Panc1 (cell line): ENCODE data around the gene RIT2.

Source experiments
- POLR2AphosphoS5 ChIP-seq: IDR thresholded peaks from 2 replicates; pipeline ENCODE4 v1.6.1; 2012; ENCODE audit warnings: mild to moderate bottlenecking, low read depth, low read length, moderate library complexity
- SIN3A ChIP-seq: IDR thresholded peaks from 2 replicates; pipeline ENCODE4 v1.6.1; 2012; ENCODE audit warnings: low read depth, mild to moderate bottlenecking, low read length, moderate library complexity, borderline replicate concordance; ENCODE audit not compliant: insufficient read depth
- TCF7L2 ChIP-seq: IDR thresholded peaks from 2 replicates; pipeline ENCODE4 v1.6.1; 2011; ENCODE audit warnings: mild to moderate bottlenecking, low read depth, low read length, inconsistent platforms
- TF ChIP-seq, protein P1 (sequence below): fragments of 450-650 bp; IDR thresholded peaks from 2 replicates; pipeline ENCODE4 v1.5.1; 2017; ENCODE audit warnings: mild to moderate bottlenecking
- TF ChIP-seq, protein P2 (sequence below), 2 experiments: IDR thresholded peaks; 2 replicates each; pipeline ENCODE4 v1.6.1; 2011 to 2012; ENCODE audit warnings: low read depth in 2 of 2, control low read depth in 1 of 2, low read length in 1 of 2, mild to moderate bottlenecking in 1 of 2, moderate library complexity in 1 of 2; ENCODE audit not compliant: insufficient read depth in 1 of 2

DNA sequence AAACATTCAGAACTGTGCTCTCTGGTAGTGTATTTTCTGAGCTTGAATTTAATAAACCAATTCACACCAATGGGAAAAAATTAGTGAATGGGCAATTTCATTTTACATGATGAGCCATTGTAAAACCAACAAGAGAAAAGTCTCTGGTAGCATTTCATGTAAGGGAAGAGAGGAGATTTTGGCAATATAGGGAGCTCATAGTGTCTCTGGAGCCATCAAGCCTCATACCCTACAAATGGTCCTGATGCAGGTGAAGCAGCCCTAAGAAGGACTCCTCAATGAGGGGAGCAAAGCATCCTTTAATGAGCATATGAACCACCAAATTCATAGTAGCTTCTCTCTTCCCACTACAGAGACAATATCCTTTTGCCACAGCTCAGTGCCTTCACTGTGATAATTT is 373.0 kb downstream of the RIT2 start:
- no peak for TF ChIP-seq POLR2AphosphoS5
- TF ChIP-seq, protein P1, sequence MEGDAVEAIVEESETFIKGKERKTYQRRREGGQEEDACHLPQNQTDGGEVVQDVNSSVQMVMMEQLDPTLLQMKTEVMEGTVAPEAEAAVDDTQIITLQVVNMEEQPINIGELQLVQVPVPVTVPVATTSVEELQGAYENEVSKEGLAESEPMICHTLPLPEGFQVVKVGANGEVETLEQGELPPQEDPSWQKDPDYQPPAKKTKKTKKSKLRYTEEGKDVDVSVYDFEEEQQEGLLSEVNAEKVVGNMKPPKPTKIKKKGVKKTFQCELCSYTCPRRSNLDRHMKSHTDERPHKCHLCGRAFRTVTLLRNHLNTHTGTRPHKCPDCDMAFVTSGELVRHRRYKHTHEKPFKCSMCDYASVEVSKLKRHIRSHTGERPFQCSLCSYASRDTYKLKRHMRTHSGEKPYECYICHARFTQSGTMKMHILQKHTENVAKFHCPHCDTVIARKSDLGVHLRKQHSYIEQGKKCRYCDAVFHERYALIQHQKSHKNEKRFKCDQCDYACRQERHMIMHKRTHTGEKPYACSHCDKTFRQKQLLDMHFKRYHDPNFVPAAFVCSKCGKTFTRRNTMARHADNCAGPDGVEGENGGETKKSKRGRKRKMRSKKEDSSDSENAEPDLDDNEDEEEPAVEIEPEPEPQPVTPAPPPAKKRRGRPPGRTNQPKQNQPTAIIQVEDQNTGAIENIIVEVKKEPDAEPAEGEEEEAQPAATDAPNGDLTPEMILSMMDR, result no peak
- TF ChIP-seq, protein P2, sequence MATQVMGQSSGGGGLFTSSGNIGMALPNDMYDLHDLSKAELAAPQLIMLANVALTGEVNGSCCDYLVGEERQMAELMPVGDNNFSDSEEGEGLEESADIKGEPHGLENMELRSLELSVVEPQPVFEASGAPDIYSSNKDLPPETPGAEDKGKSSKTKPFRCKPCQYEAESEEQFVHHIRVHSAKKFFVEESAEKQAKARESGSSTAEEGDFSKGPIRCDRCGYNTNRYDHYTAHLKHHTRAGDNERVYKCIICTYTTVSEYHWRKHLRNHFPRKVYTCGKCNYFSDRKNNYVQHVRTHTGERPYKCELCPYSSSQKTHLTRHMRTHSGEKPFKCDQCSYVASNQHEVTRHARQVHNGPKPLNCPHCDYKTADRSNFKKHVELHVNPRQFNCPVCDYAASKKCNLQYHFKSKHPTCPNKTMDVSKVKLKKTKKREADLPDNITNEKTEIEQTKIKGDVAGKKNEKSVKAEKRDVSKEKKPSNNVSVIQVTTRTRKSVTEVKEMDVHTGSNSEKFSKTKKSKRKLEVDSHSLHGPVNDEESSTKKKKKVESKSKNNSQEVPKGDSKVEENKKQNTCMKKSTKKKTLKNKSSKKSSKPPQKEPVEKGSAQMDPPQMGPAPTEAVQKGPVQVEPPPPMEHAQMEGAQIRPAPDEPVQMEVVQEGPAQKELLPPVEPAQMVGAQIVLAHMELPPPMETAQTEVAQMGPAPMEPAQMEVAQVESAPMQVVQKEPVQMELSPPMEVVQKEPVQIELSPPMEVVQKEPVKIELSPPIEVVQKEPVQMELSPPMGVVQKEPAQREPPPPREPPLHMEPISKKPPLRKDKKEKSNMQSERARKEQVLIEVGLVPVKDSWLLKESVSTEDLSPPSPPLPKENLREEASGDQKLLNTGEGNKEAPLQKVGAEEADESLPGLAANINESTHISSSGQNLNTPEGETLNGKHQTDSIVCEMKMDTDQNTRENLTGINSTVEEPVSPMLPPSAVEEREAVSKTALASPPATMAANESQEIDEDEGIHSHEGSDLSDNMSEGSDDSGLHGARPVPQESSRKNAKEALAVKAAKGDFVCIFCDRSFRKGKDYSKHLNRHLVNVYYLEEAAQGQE (IDR thresholded peaks at IDR 0.05; ENCODE audit: insufficient read depth in 1 of 2, low read depth in 2 of 2, low read length in 1 of 2), result no peak
- no peak for TF ChIP-seq SIN3A
- no peak for TF ChIP-seq TCF7L2
